Activated CD8-positive, alpha-beta memory T cell treated with anti-CD3 and anti-CD28 coated beads, Interleukin-2, amount 10 ng/mL, durations not matched to agents 7 days and 5 days (primary cell): Measurements from ENCODE around the gene ADSS1. TPM values are rescaled to one million over a fixed set of nuclear protein-coding genes. Genes with fewer than 3 reads are reported as not detected.

Experiments
- ATAC-seq: fragments of 150-1000 bp; cut with Tn5 transposase; one replicate; pipeline ENCODE4 v1.10.0; 2021; ENCODE audit warnings: moderate library complexity
- CTCF ChIA-PET: fragments of 350-600 bp; sonication (Branson Sonifier 250); formaldehyde crosslinking; loops from one replicate; lab custom pipeline; 2021; ENCODE audit warnings: antibody characterized with exemption; lab: Charles Lee
- DNase-seq: peaks from one replicate; pipeline ENCODE4 v3.0.0-alpha.2; 2020
- H3K27ac Mint-ChIP-seq: one replicate; pipeline ENCODE4 v1.8.0; 2021; ENCODE audit warnings: mild to moderate bottlenecking, mixed read lengths
- H3K27me3 Mint-ChIP-seq: one replicate; pipeline ENCODE4 v1.8.0; 2021; ENCODE audit warnings: mixed read lengths
- H3K36me3 Mint-ChIP-seq: one replicate; pipeline ENCODE4 v1.8.0; 2021; ENCODE audit warnings: mild to moderate bottlenecking, mixed read lengths
- H3K4me1 Mint-ChIP-seq: one replicate; pipeline ENCODE4 v1.8.0; 2021; ENCODE audit warnings: mixed read lengths
- H3K4me3 Mint-ChIP-seq: one replicate; pipeline ENCODE4 v1.8.0; 2021; ENCODE audit warnings: mild to moderate bottlenecking, moderate library complexity, mixed read lengths
- H3K9me3 Mint-ChIP-seq: one replicate; pipeline ENCODE4 v1.8.0; 2022; ENCODE audit warnings: low read depth, mixed read lengths
- total RNA-seq, 2 experiments: library from RNA; stranded (reverse); gene quantifications; one replicate each; pipeline ENCODE4 v1.2.3, GENCODE V29; 2021

ADSS1 gene
- total RNA-seq: 1 to 10 TPM; 2.5 to 3.5 TPM

- Mint-ChIP-seq H3K4me1 (peaks cover 1% of the 10 kb centered on the region), H3K4me3 (peak within 1 kb of the TSS; percentile 68), H3K36me3 (no peaks in the 10 kb centered on the region), H3K27me3 (no peaks in the 10 kb centered on the region), H3K9me3 (no peaks in the 10 kb centered on the region), H3K27ac (no peak within 1 kb of the TSS)
- peak; percentile 69 for DNase-seq
- CTCF ChIA-PET: interaction anchor here (0.7 to 3.1 kb wide), 19 partner anchors 11 to 1852 kb away, joined by 3 to 13 read pairs (median 5); partner anchors contain the start of genes INF2, SIVA1 and ZBTB42
- ATAC-seq: peak; percentile 84
Measured at GRCh38 chr14:104723651-104724406, at the start of gene ADSS1. ADSS1 (plus strand) TSS chr14:104724229; CDS start chr14:104724271, 42 bp downstream.

GRCh38 chr14:104675447-104675846, 48.6 kb upstream of the ADSS1 start:
- ATAC-seq: no peak
- no peaks in the 10 kb centered on the region for H3K9me3 Mint-ChIP-seq
- peaks cover 20% of the 10 kb centered on the region for H3K4me1 Mint-ChIP-seq
- CTCF ChIA-PET: interaction anchor here (1.6 kb wide), 1 partner anchor 10 kb away, joined by 4 read pairs; no protein-coding TSS in a partner anchor
- H3K4me3 Mint-ChIP-seq: no peak overlapping the region
- H3K27ac Mint-ChIP-seq: no peak overlapping the region
- no peaks in the 10 kb centered on the region for H3K36me3 Mint-ChIP-seq
- H3K27me3 Mint-ChIP-seq: peaks cover 20% of the 10 kb centered on the region
- no peak for DNase-seq

GRCh38 chr14:104676130-104676693, 47.8 kb upstream of the ADSS1 start:
- DNase-seq: no peak
- H3K36me3 Mint-ChIP-seq: no peaks in the 10 kb centered on the region
- H3K4me1 Mint-ChIP-seq: peaks cover 20% of the 10 kb centered on the region
- no peak overlapping the region for H3K4me3 Mint-ChIP-seq
- CTCF ChIA-PET: interaction anchor here (1.9 kb wide), 1 partner anchor 19 kb away, joined by 7 read pairs; no protein-coding TSS in a partner anchor
- no peaks in the 10 kb centered on the region for H3K9me3 Mint-ChIP-seq
- H3K27me3 Mint-ChIP-seq: peaks cover 15% of the 10 kb centered on the region
- ATAC-seq: no peak
- H3K27ac Mint-ChIP-seq: no peak overlapping the region

- peaks cover 12% of the 10 kb centered on the region for H3K27me3 Mint-ChIP-seq
- CTCF ChIA-PET: interaction anchor here (0.7 to 3.1 kb wide), 7 partner anchors 11 to 124 kb away, joined by 3 to 17 read pairs (median 7); partner anchors contain the start of genes ADSS1 and ZBTB42
- no peak overlapping the region for H3K27ac Mint-ChIP-seq
- no peaks in the 10 kb centered on the region for H3K36me3 Mint-ChIP-seq
- H3K4me3 Mint-ChIP-seq: no peak overlapping the region
- peak; percentile 4 for ATAC-seq
- peaks cover 20% of the 10 kb centered on the region for H3K4me1 Mint-ChIP-seq
- DNase-seq: no peak
- no peaks in the 10 kb centered on the region for H3K9me3 Mint-ChIP-seq
Measured at GRCh38 chr14:104676694-104677511, 47.1 kb upstream of the ADSS1 start.

GRCh38 chr14:104677512-104678332, 46.3 kb upstream of the ADSS1 start:
- peaks cover 20% of the 10 kb centered on the region for H3K4me1 Mint-ChIP-seq
- H3K27me3 Mint-ChIP-seq: peaks cover 10% of the 10 kb centered on the region
- ATAC-seq (peak; percentile 83), DNase-seq (peak; percentile 75)
- H3K36me3 Mint-ChIP-seq: no peaks in the 10 kb centered on the region
- no peaks in the 10 kb centered on the region for H3K9me3 Mint-ChIP-seq
- H3K27ac Mint-ChIP-seq: peak overlapping the region; percentile 78
- peak overlapping the region; percentile 65 for H3K4me3 Mint-ChIP-seq
- CTCF ChIA-PET: interaction anchor here (0.7 to 3.1 kb wide), 12 partner anchors 10 to 123 kb away, joined by 3 to 17 read pairs (median 4); partner anchors contain the start of genes ADSS1, SIVA1 and ZBTB42

GRCh38 chr14:104678346-104678745, 45.7 kb upstream of the ADSS1 start:
- Mint-ChIP-seq H3K27ac (peak overlapping the region; percentile 78), H3K27me3 (peaks cover 10% of the 10 kb centered on the region), H3K9me3 (no peaks in the 10 kb centered on the region), H3K4me1 (peaks cover 20% of the 10 kb centered on the region), H3K36me3 (no peaks in the 10 kb centered on the region), H3K4me3 (peak overlapping the region; percentile 65)
- ATAC-seq: no peak
- no peak for DNase-seq
- CTCF ChIA-PET: interaction anchor here (0.9 to 3.1 kb wide), 9 partner anchors 9 to 90 kb away, joined by 3 to 17 read pairs (median 7); partner anchors contain the start of genes ADSS1 and SIVA1

- no peak overlapping the region for H3K4me3 Mint-ChIP-seq
- peaks cover 16% of the 10 kb centered on the region for H3K4me1 Mint-ChIP-seq
- H3K27ac Mint-ChIP-seq: no peak overlapping the region
- CTCF ChIA-PET: interaction anchor here (1.2 to 3.1 kb wide), 7 partner anchors 9 to 90 kb away, joined by 3 to 17 read pairs (median 7); partner anchors contain the start of genes ADSS1 and SIVA1
- H3K36me3 Mint-ChIP-seq: no peaks in the 10 kb centered on the region
- no peaks in the 10 kb centered on the region for H3K9me3 Mint-ChIP-seq
- no peak for ATAC-seq
- no peak for DNase-seq
- peaks cover 10% of the 10 kb centered on the region for H3K27me3 Mint-ChIP-seq
Measured at GRCh38 chr14:104678901-104679705, 44.9 kb upstream of the ADSS1 start.

GRCh38 chr14:104680056-104680805, 43.8 kb upstream of the ADSS1 start:
- H3K4me1 Mint-ChIP-seq: peaks cover 17% of the 10 kb centered on the region
- ATAC-seq (no peak), DNase-seq (no peak)
- peaks cover 7% of the 10 kb centered on the region for H3K27me3 Mint-ChIP-seq
- H3K36me3 Mint-ChIP-seq: no peaks in the 10 kb centered on the region
- CTCF ChIA-PET: interaction anchor here (1.0 kb wide), 1 partner anchor 35 kb away, joined by 3 read pairs; no protein-coding TSS in a partner anchor
- H3K9me3 Mint-ChIP-seq: no peaks in the 10 kb centered on the region
- no peak overlapping the region for H3K27ac Mint-ChIP-seq
- H3K4me3 Mint-ChIP-seq: no peak overlapping the region

- no peak for DNase-seq
- H3K9me3 Mint-ChIP-seq: no peaks in the 10 kb centered on the region
- H3K36me3 Mint-ChIP-seq: no peaks in the 10 kb centered on the region
- H3K4me1 Mint-ChIP-seq: peaks cover 18% of the 10 kb centered on the region
- ATAC-seq: no peak
- no peak overlapping the region for H3K27ac Mint-ChIP-seq
- H3K27me3 Mint-ChIP-seq: peaks cover 5% of the 10 kb centered on the region
- CTCF ChIA-PET: interaction anchor here (1.0 kb wide), 1 partner anchor 35 kb away, joined by 3 read pairs; no protein-coding TSS in a partner anchor
- H3K4me3 Mint-ChIP-seq: no peak overlapping the region
Measured at GRCh38 chr14:104680806-104681688, 43.0 kb upstream of the ADSS1 start.

GRCh38 chr14:104681689-104682074, 42.3 kb upstream of the ADSS1 start:
- no peak for DNase-seq
- ATAC-seq: no peak
- CTCF ChIA-PET: no interaction called here
- Mint-ChIP-seq H3K4me3 (no peak overlapping the region), H3K36me3 (no peaks in the 10 kb centered on the region), H3K9me3 (no peaks in the 10 kb centered on the region), H3K4me1 (peaks cover 23% of the 10 kb centered on the region), H3K27me3 (peaks cover 2% of the 10 kb centered on the region), H3K27ac (no peak overlapping the region)
